ENCODE data around the gene DOK4. TPM values are rescaled to one million over a fixed set of nuclear protein-coding genes. Genes with fewer than 3 reads are reported as not detected.

Gene DOK4
- total and polyA plus RNA-seq, 2 of the 8 experiments (the other 6 are each of a cell fraction or from before 2014, with no cell fraction given) = 24.0 to 28.9 TPM

DNA sequence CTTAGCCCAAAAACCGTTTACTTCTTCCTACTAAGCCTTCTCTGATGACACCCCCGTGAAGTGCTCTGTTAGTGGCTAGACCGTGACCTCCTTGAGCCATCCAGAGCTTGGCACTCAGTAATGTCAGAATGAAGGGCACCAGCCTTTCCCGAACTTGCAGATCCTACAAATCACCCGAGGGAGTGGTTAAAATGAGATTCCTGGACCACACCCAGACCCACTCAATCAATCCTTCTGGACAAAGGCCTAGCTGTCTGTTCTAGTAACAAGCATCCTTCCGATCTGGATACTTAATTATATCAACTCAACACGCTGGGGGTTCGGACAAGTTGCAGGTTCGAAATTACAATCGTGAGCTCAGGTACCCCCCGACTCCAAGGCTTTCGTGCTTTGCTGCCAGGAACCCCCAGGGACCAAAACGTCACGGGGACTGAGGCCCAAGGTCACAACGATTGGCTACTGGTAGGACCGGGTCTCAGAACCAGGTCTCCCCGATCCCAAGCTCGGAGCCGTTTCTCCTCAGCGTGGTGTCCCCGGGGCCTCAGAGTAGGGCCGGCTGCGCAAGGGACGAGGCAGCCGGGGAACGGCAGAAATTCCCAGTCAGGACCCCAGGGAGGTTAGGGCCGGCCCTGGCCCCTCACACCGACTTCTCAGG, 39.6 kb downstream of the DOK4 start:
- Histone ChIP-seq H3K27me3 (replicated peaks in 1 of 4; ENCODE audit: control insufficient read depth in 3 of 4, extremely low read depth in 1 of 4, insufficient read depth in 3 of 4, low read length in 3 of 4) (no peaks in the 10 kb centered on the region), H3K14ac (ENCODE audit: insufficient read length) (no peak overlapping the region), H3K79me1 (ENCODE audit: low read depth, low read length) (no peaks in the 10 kb centered on the region; the same call in 1 of the 2 replicates), H2AFZ (ENCODE audit: low read length) (peak overlapping the region; percentile 37; the same call in 1 of the 2 replicates), H2BK15ac (ENCODE audit: low read length) (no peak overlapping the region), H4K5ac (ENCODE audit: insufficient read length, low read depth, low read length) (peak overlapping the region; percentile 69), H2BK5ac (ENCODE audit: low read depth, low read length) (0 out of 2 replicates have a peak overlapping the region, but pooled peaks have one; percentile 79), H3K9me3 (ENCODE audit: insufficient read depth in 2 of 2, low read depth in 1 of 2, low read length in 1 of 2) (no peaks in the 10 kb centered on the region), H3K79me2 (ENCODE audit: control insufficient read depth in 1 of 2, insufficient read depth in 2 of 2, low read length in 2 of 2) (peaks cover 7 to 36% of the 10 kb centered on the region in 2 experiments), H3K36me3 (ENCODE audit: control insufficient read depth in 2 of 4, insufficient read depth in 4 of 4, low read length in 3 of 4) (peaks cover 0 to 5% (median 0%) of the 10 kb centered on the region in 4 experiments; a peak in 3 of 8 replicates), H3K4me1 (replicated peaks in 1 of 4; ENCODE audit: control insufficient read depth in 3 of 4, insufficient read depth in 4 of 4, low read length in 3 of 4) (peaks cover 0 to 3% (median 3%) of the 10 kb centered on the region in 4 experiments; a peak in 5 of 7 replicates), H4K91ac (replicated peaks; ENCODE audit: insufficient read length, low read length) (peak overlapping the region; percentile 7), H3K9ac (replicated peaks in 1 of 4; ENCODE audit: extremely low read depth in 1 of 4, low read depth in 3 of 4, low read length in 3 of 4) (peak overlapping the region; percentile 73 to 89 (median 80)), H3K23me2 (ENCODE audit: low read depth, low read length) (peaks cover 6% of the 10 kb centered on the region), H2BK120ac (replicated peaks; ENCODE audit: low read depth, low read length) (no peak overlapping the region), H3K27ac (ENCODE audit: low read depth, low read length) (peak overlapping the region; percentile 73), H3K23ac (ENCODE audit: insufficient read length) (no peak overlapping the region), H3K4me3 (ENCODE audit: extremely low read depth in 1 of 4, insufficient read depth in 2 of 4, low read depth in 3 of 4, low read length in 4 of 4) (peak overlapping the region; percentile 80 to 97 (median 96)), H2BK12ac (ENCODE audit: low read depth, low read length) (no peak overlapping the region), H3K4me2 (ENCODE audit: insufficient read depth in 1 of 2, low read depth in 2 of 2, low read length in 2 of 2) (peak overlapping the region; percentile 88 to 96), H2BK20ac (ENCODE audit: low read length) (no peak overlapping the region), H3K56ac (replicated peaks; ENCODE audit: insufficient read length, low read depth, low read length) (peak overlapping the region; percentile 91), H4K20me1 (replicated peaks in 1 of 2; ENCODE audit: control insufficient read depth in 1 of 2, insufficient read depth in 2 of 2, low read length in 2 of 2) (no peaks in the 10 kb centered on the region), H3K4ac (replicated peaks; ENCODE audit: insufficient read length, low read depth, low read length) (no peak overlapping the region), H4K8ac (ENCODE audit: extremely low read depth, insufficient read depth, low read length) (peak overlapping the region; percentile 97), H2AK5ac (ENCODE audit: low read depth, low read length) (no peak overlapping the region), H3K18ac (ENCODE audit: extremely low read depth, low read length) (peak overlapping the region; percentile 41; the same call in 1 of the 2 replicates)
- TF ChIP-seq ZNF274 (IDR thresholded peaks at IDR 0.05; ENCODE audit: borderline replicate concordance, extremely low read depth, low read length) = no peak
- no peak for TF ChIP-seq YY1 (IDR thresholded peaks at IDR 0.05; ENCODE audit: low read depth, low read length)
- peak; percentile 58 for TF ChIP-seq SAP30 (IDR thresholded peaks at IDR 0.05; ENCODE audit: insufficient read depth, insufficient replicate concordance, low read length)
- TF ChIP-seq HDAC2 (IDR thresholded peaks at IDR 0.05; ENCODE audit: borderline replicate concordance in 1 of 2, low read depth in 2 of 2, low read length in 2 of 2) = peak in 1 of 2 experiments; percentile 17; a peak in 1 of 4 replicates
- 10% methylated on average over 28 of the region's 28 CpGs; no CpG with 5 or more reads in 1 of the 2 experiments for WGBS, 2 experiments (ENCODE audit: extremely low coverage in 1 of 2, insufficient coverage in 1 of 2, insufficient read length in 1 of 2, insufficient replicate concordance in 2 of 2, low coverage in 1 of 2, low lambda C conversion rate in 2 of 2, missing lambda C conversion rate in 1 of 2)
- POLR2A ChIA-PET (ENCODE audit: partially characterized antibody) = interaction anchor here (0.7 to 2.0 kb wide), 16 partner anchors 10 to 147 kb away, joined by 3 to 20 read pairs (median 4); partner anchors contain the start of genes CX3CL1 and POLR2C
- FAIRE-seq = no peak
- DNase-seq (ENCODE audit: low read depth in 1 of 2, low spot score in 2 of 2) = no peak
- CTCF ChIA-PET (ENCODE audit: partially characterized antibody) = interaction anchor here (0.9 to 4.4 kb wide), 8 partner anchors 13 to 76 kb away, joined by 3 to 27 read pairs (median 4); no protein-coding TSS in a partner anchor

Data from H1 (cell line).